ENCODE measurements around the gene MTMR12. TPM values are rescaled to one million over a fixed set of nuclear protein-coding genes. Genes with fewer than 3 reads are reported as not detected.

The MTMR12 gene
- 18.3 TPM for polyA plus RNA-seq

GRCh38 chr5:32312595-32313332 lies at the start of gene MTMR12:
MTMR12 (minus strand) TSS chr5:32312939; CDS start chr5:32312838, 101 bp downstream.
- Mint-ChIP-seq H3K27me3 (peaks cover 2% of the 10 kb centered on the region), H3K4me3 (peak within 1 kb of the TSS; percentile 87 to 97 (median 96)), H3K4me1 (peaks cover 33 to 35% (median 34%) of the 10 kb centered on the region in 3 donors), H3K36me3 (peaks cover 6% of the 10 kb centered on the region), H3K9me3 (no peaks in the 10 kb centered on the region), H3K27ac (peak within 1 kb of the TSS; percentile 94 to 96 (median 94))

- Mint-ChIP-seq H3K4me3 (no peak overlapping the region), H3K36me3 (peaks cover 4% of the 10 kb centered on the region), H3K27me3 (no peaks in the 10 kb centered on the region), H3K4me1 (no peaks in the 10 kb centered on the region), H3K27ac (no peak overlapping the region), H3K9me3 (no peaks in the 10 kb centered on the region)
These were observed 49.8 kb upstream of the MTMR12 start for GRCh38 chr5:32362527-32362926.

DNA sequence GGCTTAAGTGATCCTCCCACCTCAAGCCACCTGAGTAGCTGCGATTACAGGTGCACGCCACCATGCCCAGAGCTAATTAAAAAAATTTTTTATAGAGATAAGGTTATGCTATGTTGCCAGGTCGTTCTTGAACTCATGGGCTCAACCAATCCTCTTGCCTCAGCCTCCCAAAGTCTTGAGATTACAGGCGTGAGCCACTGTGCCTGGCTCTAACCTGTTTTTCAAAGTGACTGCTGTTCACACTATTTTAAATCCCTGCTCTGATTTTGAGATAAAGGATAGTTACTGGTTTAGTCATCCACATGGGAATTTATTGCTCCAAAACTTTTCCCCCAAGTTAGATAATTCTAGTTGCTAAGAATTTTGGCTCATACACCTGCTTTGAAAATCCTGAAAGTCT lies 48.2 kb upstream of the MTMR12 start:
- Mint-ChIP-seq H3K4me1 (no peaks in the 10 kb centered on the region), H3K36me3 (peaks cover 4% of the 10 kb centered on the region), H3K4me3 (no peak overlapping the region), H3K9me3 (no peaks in the 10 kb centered on the region), H3K27me3 (no peaks in the 10 kb centered on the region), H3K27ac (no peak overlapping the region)

DNA sequence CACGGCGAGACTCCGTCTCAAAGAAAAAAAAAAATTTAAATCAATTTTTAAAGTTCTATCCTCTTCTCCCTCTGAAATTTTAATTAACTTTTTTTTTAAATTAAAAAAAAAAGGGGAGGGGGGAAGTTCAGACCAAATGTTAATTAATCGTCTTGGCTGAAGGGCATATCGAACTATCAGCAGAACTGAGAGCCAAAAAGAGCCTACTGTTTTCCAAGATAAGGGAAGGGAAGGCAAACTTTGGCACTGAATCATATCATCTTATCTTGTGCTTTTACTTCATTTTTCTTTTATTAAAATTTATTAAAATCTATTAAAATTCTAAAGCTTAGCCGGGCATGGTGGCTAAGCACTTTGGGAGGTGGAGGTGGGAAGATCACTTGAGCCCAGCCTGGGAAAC lies 45.9 kb upstream of the MTMR12 start:
- Mint-ChIP-seq H3K9me3 (no peaks in the 10 kb centered on the region), H3K27ac (no peak overlapping the region), H3K36me3 (peaks cover 4% of the 10 kb centered on the region), H3K27me3 (no peaks in the 10 kb centered on the region), H3K4me1 (peaks cover 0 to 2% (median 0%) of the 10 kb centered on the region in 3 donors), H3K4me3 (no peak overlapping the region)

GRCh38 chr5:32357658-32358057 lies 44.9 kb upstream of the MTMR12 start:
- peaks cover 0 to 2% (median 0%) of the 10 kb centered on the region in 3 donors for H3K4me1 Mint-ChIP-seq
- no peak overlapping the region for H3K4me3 Mint-ChIP-seq
- no peak overlapping the region for H3K27ac Mint-ChIP-seq
- peaks cover 2% of the 10 kb centered on the region for H3K36me3 Mint-ChIP-seq
- H3K9me3 Mint-ChIP-seq, result no peaks in the 10 kb centered on the region
- H3K27me3 Mint-ChIP-seq, result no peaks in the 10 kb centered on the region

DNA sequence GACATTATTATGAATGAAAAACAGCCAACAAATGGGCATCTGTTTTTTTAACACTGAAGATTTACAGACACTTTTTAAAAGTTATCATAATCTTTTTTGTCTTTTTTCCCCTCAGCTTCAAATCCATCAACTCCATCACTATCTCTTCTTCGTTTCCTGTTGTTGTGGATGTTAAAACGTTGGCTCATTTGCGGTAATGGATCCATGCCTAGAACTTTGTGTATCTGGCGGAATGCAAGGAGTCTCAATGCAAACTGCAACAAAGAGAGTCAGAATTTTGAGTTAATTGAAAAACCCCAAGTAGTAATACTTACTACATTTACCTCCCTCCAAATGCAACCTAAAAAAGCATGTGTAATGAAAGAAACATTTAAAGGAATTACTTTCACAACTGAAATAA lies 42.9 kb upstream of the MTMR12 start:
- Mint-ChIP-seq H3K27ac (no peak overlapping the region), H3K36me3 (peaks cover 2% of the 10 kb centered on the region), H3K4me3 (no peak overlapping the region), H3K4me1 (peaks cover 0 to 2% (median 0%) of the 10 kb centered on the region in 3 donors), H3K27me3 (no peaks in the 10 kb centered on the region), H3K9me3 (no peaks in the 10 kb centered on the region)

DNA sequence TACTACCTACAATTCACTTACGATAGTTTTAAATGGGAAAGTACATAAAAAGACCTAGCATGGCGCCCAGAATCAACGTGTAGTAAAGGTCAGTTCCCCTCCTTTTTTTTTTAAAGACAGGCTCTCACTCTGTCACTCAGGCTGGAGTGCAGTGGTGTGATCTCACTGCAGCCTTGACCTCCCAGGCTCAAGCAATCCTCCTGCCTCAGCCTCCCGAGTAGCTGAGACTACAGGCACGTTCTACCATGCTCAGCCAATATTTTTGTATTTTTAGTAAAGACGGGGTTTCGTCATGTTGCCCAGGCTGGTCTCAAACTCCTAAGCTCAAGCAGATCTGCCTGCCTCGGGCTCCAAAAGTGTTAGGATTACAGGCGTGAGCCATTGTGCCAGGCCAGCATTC lies 40.7 kb upstream of the MTMR12 start:
- Mint-ChIP-seq H3K36me3 (no peaks in the 10 kb centered on the region), H3K27ac (no peak overlapping the region), H3K4me1 (peaks cover 0 to 2% (median 0%) of the 10 kb centered on the region in 3 donors), H3K4me3 (no peak overlapping the region), H3K9me3 (peaks cover 0 to 5% (median 0%) of the 10 kb centered on the region in 3 donors), H3K27me3 (no peaks in the 10 kb centered on the region)

DNA sequence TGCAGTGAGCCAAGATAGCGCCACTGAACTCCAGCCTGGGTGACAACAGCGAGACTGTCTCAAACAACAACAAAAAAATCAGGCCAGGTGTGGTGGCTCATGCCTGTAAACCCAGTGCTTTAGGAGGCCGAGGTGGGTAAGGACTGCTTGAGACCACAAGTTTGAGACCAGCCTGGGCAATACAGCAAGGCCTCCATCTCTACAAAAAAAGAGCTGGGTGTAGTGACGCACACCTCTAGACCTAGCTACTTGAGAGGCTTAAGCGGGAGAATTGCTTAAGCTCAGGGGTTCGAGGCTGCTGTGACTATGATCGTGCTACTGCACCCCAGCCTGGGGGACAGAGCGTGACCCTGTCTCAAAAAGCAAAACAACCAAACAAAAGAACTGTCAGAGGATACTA lies 39.9 kb upstream of the MTMR12 start:
- Mint-ChIP-seq H3K27me3 (no peaks in the 10 kb centered on the region), H3K4me1 (peaks cover 0 to 4% (median 0%) of the 10 kb centered on the region in 3 donors), H3K27ac (no peak overlapping the region), H3K9me3 (peaks cover 2 to 9% (median 2%) of the 10 kb centered on the region in 3 donors), H3K36me3 (peaks cover 2% of the 10 kb centered on the region), H3K4me3 (no peak overlapping the region)

DNA sequence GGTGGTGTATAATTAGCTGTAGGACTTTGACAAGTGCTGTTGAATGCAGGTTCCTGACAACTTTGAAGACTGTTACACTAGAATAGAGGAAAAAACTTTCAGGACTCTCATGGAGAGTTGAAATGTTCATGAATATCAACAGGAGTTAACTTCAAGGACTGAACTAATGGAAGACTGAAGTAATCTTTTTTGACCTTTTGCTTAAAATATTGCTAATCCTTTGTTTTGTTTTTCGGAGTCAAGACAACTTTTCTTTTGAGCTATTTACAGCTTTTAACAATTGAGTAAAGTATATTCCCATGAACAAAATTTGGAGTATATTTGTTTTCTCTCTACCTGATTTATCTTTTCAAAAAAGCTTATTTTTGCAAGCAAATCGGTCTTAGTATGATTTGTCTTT lies 34.1 kb upstream of the MTMR12 start:
- Mint-ChIP-seq H3K9me3 (peaks cover 4 to 22% (median 13%) of the 10 kb centered on the region in 3 donors), H3K27me3 (no peaks in the 10 kb centered on the region), H3K36me3 (peaks cover 7% of the 10 kb centered on the region), H3K27ac (no peak overlapping the region), H3K4me3 (no peak overlapping the region), H3K4me1 (peaks cover 0 to 2% (median 0%) of the 10 kb centered on the region in 3 donors)

GRCh38 chr5:32343058-32343672 lies 30.4 kb upstream of the MTMR12 start:
- H3K27ac Mint-ChIP-seq, result no peak overlapping the region
- peaks cover 10% of the 10 kb centered on the region for H3K36me3 Mint-ChIP-seq
- peaks cover 0 to 1% (median 0%) of the 10 kb centered on the region in 3 donors for H3K4me1 Mint-ChIP-seq
- no peak overlapping the region for H3K4me3 Mint-ChIP-seq
- no peaks in the 10 kb centered on the region for H3K27me3 Mint-ChIP-seq
- H3K9me3 Mint-ChIP-seq, result peaks cover 6 to 20% (median 15%) of the 10 kb centered on the region in 3 donors

DNA sequence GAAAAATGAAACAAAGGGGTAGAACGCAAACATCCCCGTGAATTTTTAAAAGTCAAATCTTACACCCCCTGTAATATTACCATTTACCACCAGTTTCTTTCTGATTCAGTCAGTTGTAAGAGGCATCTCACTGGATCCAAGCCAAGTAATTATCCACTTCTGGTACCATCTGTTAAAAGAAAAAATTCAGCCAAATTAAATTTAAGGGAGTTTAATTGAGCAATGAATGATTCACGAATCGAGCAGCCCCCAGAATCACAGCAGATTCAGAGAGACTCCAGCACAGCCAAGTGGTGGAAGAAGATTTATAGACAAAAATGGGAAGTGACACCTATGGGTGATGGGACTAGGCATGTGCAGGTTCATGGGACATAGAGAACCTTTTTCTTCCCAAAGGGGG lies 29.9 kb upstream of the MTMR12 start:
- Mint-ChIP-seq H3K27ac (no peak overlapping the region), H3K9me3 (peaks cover 5 to 18% (median 16%) of the 10 kb centered on the region in 3 donors), H3K36me3 (peaks cover 8% of the 10 kb centered on the region), H3K27me3 (no peaks in the 10 kb centered on the region), H3K4me1 (no peaks in the 10 kb centered on the region), H3K4me3 (no peak overlapping the region)

GRCh38 chr5:32339878-32340277 lies 27.1 kb upstream of the MTMR12 start:
- peaks cover 2 to 7% (median 7%) of the 10 kb centered on the region in 3 donors for H3K9me3 Mint-ChIP-seq
- peaks cover 3% of the 10 kb centered on the region for H3K36me3 Mint-ChIP-seq
- no peak overlapping the region for H3K27ac Mint-ChIP-seq
- H3K4me1 Mint-ChIP-seq, result no peaks in the 10 kb centered on the region
- peak overlapping the region in 1 of 4 donors; percentile 33 for H3K4me3 Mint-ChIP-seq
- H3K27me3 Mint-ChIP-seq, result no peaks in the 10 kb centered on the region

- H3K4me1 Mint-ChIP-seq, result no peaks in the 10 kb centered on the region
- no peak overlapping the region for H3K4me3 Mint-ChIP-seq
- peaks cover 3% of the 10 kb centered on the region for H3K36me3 Mint-ChIP-seq
- H3K27me3 Mint-ChIP-seq, result no peaks in the 10 kb centered on the region
- H3K9me3 Mint-ChIP-seq, result peaks cover 2 to 7% (median 7%) of the 10 kb centered on the region in 3 donors
- H3K27ac Mint-ChIP-seq, result no peak overlapping the region
These were observed 26.5 kb upstream of the MTMR12 start for GRCh38 chr5:32339198-32339597.

DNA sequence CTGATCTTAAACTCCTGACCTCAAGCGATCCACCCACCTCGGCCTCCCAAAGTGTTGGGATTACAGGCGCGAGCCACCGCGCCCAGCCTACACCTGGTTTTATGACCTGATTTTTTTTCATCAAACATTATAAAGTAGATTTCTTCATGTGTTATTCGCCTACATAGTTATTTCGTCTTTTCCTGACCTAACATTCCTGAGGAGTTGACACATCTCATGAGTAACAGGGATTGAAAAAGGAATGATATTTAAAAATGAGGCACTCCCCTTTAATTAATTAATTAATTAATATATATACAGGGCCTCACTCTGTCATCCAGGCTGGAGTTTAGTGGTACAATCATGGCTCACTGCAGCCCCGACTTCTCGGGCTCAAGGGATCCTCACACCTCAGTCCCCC lies 20.2 kb upstream of the MTMR12 start:
- Mint-ChIP-seq H3K27ac (no peak overlapping the region), H3K4me1 (peaks cover 0 to 4% (median 3%) of the 10 kb centered on the region in 3 donors), H3K9me3 (peaks cover 0 to under 1% (median 0%) of the 10 kb centered on the region in 3 donors), H3K36me3 (no peaks in the 10 kb centered on the region), H3K4me3 (no peak overlapping the region), H3K27me3 (no peaks in the 10 kb centered on the region)

DNA sequence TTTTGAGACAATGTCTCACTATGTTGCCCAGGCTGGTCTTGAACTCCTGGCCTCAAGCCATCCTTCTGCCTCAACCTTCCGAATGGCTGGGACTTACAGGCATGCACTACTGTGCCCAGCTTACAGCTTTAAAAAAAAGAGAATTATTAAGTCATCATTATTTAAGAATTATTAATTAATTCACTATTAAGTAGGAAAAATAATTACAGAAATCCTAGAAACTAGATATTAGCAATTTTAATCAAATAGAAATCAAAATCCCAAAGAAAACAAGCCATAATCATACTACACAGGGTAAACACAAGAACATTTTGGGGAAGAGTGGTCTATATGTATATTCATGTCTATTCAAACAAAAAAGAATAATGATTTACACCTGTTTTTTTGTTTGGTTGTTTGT lies 19.6 kb upstream of the MTMR12 start:
- peaks cover 0 to 4% (median 3%) of the 10 kb centered on the region in 3 donors for H3K4me1 Mint-ChIP-seq
- H3K27ac Mint-ChIP-seq, result no peak overlapping the region
- no peaks in the 10 kb centered on the region for H3K36me3 Mint-ChIP-seq
- H3K9me3 Mint-ChIP-seq, result no peaks in the 10 kb centered on the region
- H3K4me3 Mint-ChIP-seq, result no peak overlapping the region
- H3K27me3 Mint-ChIP-seq, result no peaks in the 10 kb centered on the region

GRCh38 chr5:32331935-32332274 lies 19.2 kb upstream of the MTMR12 start:
- no peak overlapping the region for H3K4me3 Mint-ChIP-seq
- no peaks in the 10 kb centered on the region for H3K27me3 Mint-ChIP-seq
- H3K36me3 Mint-ChIP-seq, result no peaks in the 10 kb centered on the region
- H3K9me3 Mint-ChIP-seq, result no peaks in the 10 kb centered on the region
- no peak overlapping the region for H3K27ac Mint-ChIP-seq
- peaks cover 0 to 4% (median 3%) of the 10 kb centered on the region in 3 donors for H3K4me1 Mint-ChIP-seq

Measured in IgD-negative memory B cell (primary cell).